DND-41 (cell line): ENCODE data around the gene TMEM256.

Source experiments
- ATAC-seq: fragments of 200-7000 bp; cut with Tn5 transposase; 3 replicates; pipeline ENCODE4 v1.9.1; 2021; ENCODE audit warnings: low read depth; ENCODE audit not compliant: insufficient read depth
- DNase-seq: peaks from one replicate; pipeline ENCODE4 v3.0.0-alpha.2; 2020
- H2AFZ ChIP-seq: 2 replicates; pipeline ENCODE4 v1.6.0; 2012; ENCODE audit warnings: low read depth, low read length
- H3K27ac ChIP-seq: 2 replicates; pipeline ENCODE4 v1.5.1; 2012; ENCODE audit warnings: low read length, inconsistent platforms
- H3K27me3 ChIP-seq: fragments of 200-600 bp; sonication (generic); 2 replicates; pipeline ENCODE4 v1.6.0; 2012; ENCODE audit warnings: low read length, mild to moderate bottlenecking, inconsistent platforms; ENCODE audit not compliant: insufficient read depth, poor library complexity
- H3K36me3 ChIP-seq: 2 replicates; pipeline ENCODE4 v1.5.1; 2012; ENCODE audit warnings: low read length, inconsistent platforms; ENCODE audit not compliant: insufficient read depth
- H3K4me1 ChIP-seq: 2 replicates; pipeline ENCODE4 v1.5.1; 2012; ENCODE audit warnings: mild to moderate bottlenecking, low read length; ENCODE audit not compliant: insufficient read depth
- H3K4me2 ChIP-seq: 2 replicates; pipeline ENCODE4 v1.6.0; 2012; ENCODE audit warnings: mild to moderate bottlenecking, moderate library complexity, low read length, inconsistent platforms; ENCODE audit not compliant: insufficient read depth
- H3K4me3 ChIP-seq, 2 experiments: fragments of 200-600 bp in 1 of 2; shearing (Covaris generic) in 1 of 2; 2 replicates each; pipeline ENCODE4 v1.5.1; 2012 to 2016; ENCODE audit warnings: inconsistent platforms in 2 of 2, low read length in 2 of 2, mild to moderate bottlenecking in 2 of 2, low read depth in 1 of 2, moderate library complexity in 1 of 2
- H3K79me2 ChIP-seq: 2 replicates; pipeline ENCODE4 v1.6.0; 2012; ENCODE audit warnings: low read length, inconsistent platforms; ENCODE audit not compliant: insufficient read depth
- H3K9ac ChIP-seq: 2 replicates; pipeline ENCODE4 v1.6.0; 2012; ENCODE audit warnings: low read depth, mild to moderate bottlenecking, inconsistent platforms, low read length, moderate library complexity
- H3K9me3 ChIP-seq: 2 replicates; pipeline ENCODE4 v1.5.1; 2012; ENCODE audit warnings: low read length, moderate library complexity, mild to moderate bottlenecking, inconsistent platforms; ENCODE audit not compliant: insufficient read depth, severe bottlenecking
- H4K20me1 ChIP-seq: 2 replicates; pipeline ENCODE4 v1.6.0; 2012; ENCODE audit warnings: low read length; ENCODE audit not compliant: insufficient read depth
- CTCF ChIP-seq: IDR thresholded peaks from 2 replicates; pipeline ENCODE4 v1.5.1; 2012; ENCODE audit warnings: borderline replicate concordance, low read length, moderate library complexity, mild to moderate bottlenecking; ENCODE audit not compliant: poor library complexity, severe bottlenecking; ENCODE audit errors: extremely low read depth
- EZH2 ChIP-seq: IDR thresholded peaks from 3 replicates; pipeline ENCODE4 v1.6.1; 2012; ENCODE audit warnings: borderline replicate concordance, low read depth, mild to moderate bottlenecking, moderate library complexity, low read length, inconsistent platforms; ENCODE audit not compliant: severe bottlenecking

Gene TMEM256

DNA sequence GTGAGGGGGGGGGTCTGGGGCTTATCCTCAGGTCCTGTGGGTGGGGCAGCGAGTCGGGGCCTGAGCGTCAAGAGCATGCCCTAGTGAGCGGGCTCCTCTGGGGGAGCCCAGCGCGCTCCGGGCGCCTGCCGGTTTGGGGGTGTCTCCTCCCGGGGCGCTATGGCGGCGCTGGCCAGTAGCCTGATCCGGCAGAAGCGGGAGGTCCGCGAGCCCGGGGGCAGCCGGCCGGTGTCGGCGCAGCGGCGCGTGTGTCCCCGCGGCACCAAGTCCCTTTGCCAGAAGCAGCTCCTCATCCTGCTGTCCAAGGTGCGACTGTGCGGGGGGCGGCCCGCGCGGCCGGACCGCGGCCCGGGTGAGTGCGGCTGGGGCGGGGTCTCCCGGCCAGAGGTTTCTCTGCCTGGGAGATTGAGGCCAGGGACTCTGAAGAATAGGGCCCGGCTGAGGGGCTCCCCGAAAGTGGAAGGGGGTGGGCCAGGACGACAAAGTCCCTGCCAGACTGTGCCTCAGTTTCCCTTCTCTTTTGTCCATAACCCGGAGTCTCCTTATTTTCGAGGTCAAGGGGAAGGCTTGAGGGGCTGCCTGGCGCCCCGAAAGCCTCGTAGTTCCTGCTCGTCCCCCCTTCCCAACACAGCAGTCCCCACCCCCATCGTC is 35.7 kb upstream of the TMEM256 start, which contains the start of gene FGF11:
FGF11 (plus strand) TSS at position 51 of the 651 bp plus-strand sequence; CDS start at position 160, 109 bp downstream.
- no peak within 1 kb of the TSS for H3K9ac ChIP-seq
- peaks cover 4% of the 10 kb centered on the region; the same call in 1 of the 2 replicates for H3K36me3 ChIP-seq
- H2AFZ ChIP-seq, result no peak within 1 kb of the TSS
- TF ChIP-seq CTCF, result no peak
- TF ChIP-seq EZH2, result no peak
- peaks cover 15% of the 10 kb centered on the region for H3K79me2 ChIP-seq
- H3K27me3 ChIP-seq, result no peaks in the 10 kb centered on the region
- no peak within 1 kb of the TSS for H3K4me3 ChIP-seq
- H3K4me1 ChIP-seq, result peaks cover 20% of the 10 kb centered on the region
- H3K4me2 ChIP-seq, result no peak within 1 kb of the TSS
- no peaks in the 10 kb centered on the region for H4K20me1 ChIP-seq
- ATAC-seq (no peak), DNase-seq (no peak)
- H3K9me3 ChIP-seq, result no peaks in the 10 kb centered on the region
- no peak within 1 kb of the TSS for H3K27ac ChIP-seq

DNA sequence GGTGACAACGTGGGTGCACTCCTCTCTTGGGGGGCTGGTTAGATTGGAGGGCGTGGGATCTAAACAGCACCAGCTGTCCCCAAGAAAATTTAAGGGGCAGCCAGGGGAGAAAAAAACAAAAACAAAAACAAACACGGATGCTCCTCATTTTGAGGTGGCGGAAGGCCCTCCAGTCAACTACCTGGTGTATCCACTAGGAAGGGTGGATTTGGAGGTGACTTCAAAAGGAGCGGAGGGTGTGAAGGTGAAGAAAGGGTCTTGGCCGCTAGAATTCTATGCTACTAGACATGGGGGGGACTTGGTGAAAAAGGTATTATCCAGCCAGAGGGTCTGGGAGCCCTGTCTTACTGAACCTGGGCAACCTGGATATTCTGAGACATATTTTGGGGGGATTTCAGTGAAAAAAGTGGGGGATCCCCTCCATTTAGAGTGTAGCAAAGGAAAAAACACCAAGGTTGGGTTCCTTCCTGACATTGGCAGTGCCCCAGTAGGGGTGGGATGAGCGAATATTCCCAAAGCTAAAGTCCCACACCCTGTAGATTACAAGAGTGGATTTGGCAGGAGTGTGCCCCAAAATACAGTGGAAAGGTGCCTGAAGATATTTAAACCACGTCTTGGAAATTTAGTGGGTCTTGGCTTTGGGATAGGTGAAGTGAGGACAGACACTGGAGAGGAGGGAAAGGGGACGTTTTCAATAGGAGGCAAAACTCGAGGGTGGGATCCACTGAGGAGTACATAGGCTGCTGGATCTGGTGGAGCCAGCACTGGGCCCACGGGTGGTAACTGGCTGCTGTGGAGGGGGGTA is 35.0 kb upstream of the TMEM256 start:
- peaks cover 4% of the 10 kb centered on the region; the same call in 1 of the 2 replicates for H3K36me3 ChIP-seq
- H3K4me3 ChIP-seq, result no peak overlapping the region
- no peak for ATAC-seq
- no peak overlapping the region for H3K4me2 ChIP-seq
- DNase-seq, result no peak
- peaks cover 15% of the 10 kb centered on the region for H3K79me2 ChIP-seq
- H3K9me3 ChIP-seq, result no peaks in the 10 kb centered on the region
- no peaks in the 10 kb centered on the region for H4K20me1 ChIP-seq
- H3K9ac ChIP-seq, result no peak overlapping the region
- no peak for TF ChIP-seq EZH2
- no peak overlapping the region for H2AFZ ChIP-seq
- H3K27ac ChIP-seq, result no peak overlapping the region
- H3K27me3 ChIP-seq, result no peaks in the 10 kb centered on the region
- H3K4me1 ChIP-seq, result peaks cover 17% of the 10 kb centered on the region

DNA sequence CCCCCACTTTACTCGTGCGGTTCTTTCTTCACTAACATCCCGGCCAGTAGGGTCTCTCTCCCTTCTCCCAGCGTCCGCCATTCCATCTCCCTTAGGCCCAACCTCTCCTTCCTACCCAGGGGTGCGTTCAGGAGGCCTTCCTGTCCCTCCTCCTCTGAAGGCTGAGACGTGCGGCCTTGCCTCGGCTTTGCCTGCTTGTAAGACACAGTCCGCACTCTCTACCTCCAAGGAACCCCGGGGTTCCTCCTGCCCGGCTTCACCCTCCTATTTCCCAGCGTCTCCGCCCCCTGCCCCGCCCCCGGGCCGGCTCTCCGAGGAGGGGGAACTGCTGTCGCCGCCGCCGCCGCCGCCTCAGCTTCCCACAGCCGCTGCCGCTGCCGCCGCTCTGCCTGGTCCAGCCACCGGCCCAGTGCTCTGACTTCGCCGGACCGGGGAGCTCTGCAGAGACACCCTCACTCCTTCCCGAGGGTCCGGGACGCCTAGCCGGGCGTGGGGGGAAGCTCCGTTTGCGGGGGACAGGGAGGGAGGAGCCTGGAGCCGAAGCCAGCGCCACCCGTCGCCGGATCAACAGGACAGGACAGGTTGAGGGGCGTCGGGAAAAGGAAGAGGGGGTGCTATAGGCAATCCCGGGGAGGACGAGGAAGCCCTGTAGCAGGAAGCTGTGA is 34.2 kb upstream of the TMEM256 start:
- Histone ChIP-seq H3K4me1 (peaks cover 17% of the 10 kb centered on the region), H3K4me3 (no peak overlapping the region), H3K79me2 (peaks cover 15% of the 10 kb centered on the region), H2AFZ (no peak overlapping the region), H3K27ac (no peak overlapping the region), H4K20me1 (no peaks in the 10 kb centered on the region), H3K36me3 (peaks cover 4% of the 10 kb centered on the region; the same call in 1 of the 2 replicates), H3K4me2 (no peak overlapping the region), H3K9me3 (no peaks in the 10 kb centered on the region), H3K9ac (no peak overlapping the region), H3K27me3 (no peaks in the 10 kb centered on the region)
- no peak for ATAC-seq
- DNase-seq, result no peak
- TF ChIP-seq EZH2 (no peak), CTCF (no peak)
